GM18907 (cell line): ENCODE measurements around the gene TMEM135.

Source experiments
- ATAC-seq: cut with Tn5 transposase; IDR thresholded peaks from one replicate; pipeline ENCODE4 v1.9.1; 2021; ENCODE audit warnings: mild to moderate bottlenecking, moderate library complexity; ENCODE audit not compliant: unreplicated experiment

Gene TMEM135

DNA sequence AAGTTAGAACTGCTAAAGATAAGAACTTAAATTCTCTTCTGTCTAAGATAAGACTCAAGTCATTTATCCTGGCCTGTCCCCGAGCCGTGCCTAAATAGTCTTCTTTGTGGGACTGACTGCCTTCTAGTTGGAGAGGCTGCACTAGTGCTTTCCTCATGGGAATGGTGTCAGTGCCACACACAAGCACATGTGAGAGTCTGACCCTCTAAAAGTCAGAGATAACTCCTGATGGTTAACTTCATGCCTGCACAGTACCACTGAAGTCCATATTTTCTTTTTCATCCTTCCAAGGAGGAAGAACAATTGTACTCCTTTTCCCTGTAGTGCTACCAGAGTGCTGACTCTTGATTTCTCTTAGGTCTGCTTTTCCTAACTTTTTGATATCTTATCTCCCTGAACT is 309.7 kb downstream of the TMEM135 start:
- no peak for ATAC-seq

DNA sequence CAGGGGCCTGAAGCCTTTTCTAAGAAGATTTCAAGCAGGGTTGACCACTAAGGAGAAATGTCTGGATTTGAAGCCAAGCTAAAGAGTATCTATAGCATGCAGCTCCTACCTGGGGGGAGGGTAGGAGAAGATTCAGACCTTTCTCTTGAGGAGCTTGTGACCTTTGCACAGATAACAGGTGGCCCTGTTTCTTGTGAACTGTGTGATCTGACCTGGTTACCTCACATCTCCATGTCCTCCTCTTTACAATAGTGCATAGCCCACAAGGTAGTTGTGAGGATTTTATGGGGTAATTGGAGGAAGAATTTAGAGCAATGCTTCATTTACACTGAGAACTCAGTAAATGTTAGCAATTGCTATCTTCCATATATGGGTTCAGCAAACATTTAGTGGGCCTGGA is 310.1 kb downstream of the TMEM135 start:
- ATAC-seq, result no peak

DNA sequence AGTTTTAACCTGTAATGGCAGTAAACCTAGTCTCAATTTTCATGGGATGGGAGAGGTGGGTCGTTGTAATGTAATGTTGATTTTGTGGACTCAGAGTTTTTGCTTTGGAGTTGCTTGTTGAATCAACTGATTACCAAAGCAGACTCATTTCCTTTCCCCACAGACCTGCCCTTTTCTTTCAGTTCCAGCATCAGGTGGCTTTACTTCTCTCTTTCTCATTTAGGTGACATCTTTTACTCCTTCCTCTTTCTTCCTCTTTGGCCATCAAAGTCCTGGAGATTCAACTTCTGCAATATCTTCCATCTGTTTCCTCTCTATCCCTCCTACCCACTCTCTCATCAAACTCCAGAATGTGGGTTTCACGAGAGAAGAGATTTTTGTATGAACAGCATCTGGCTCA is 313.9 kb downstream of the TMEM135 start:
- no peak for ATAC-seq

DNA sequence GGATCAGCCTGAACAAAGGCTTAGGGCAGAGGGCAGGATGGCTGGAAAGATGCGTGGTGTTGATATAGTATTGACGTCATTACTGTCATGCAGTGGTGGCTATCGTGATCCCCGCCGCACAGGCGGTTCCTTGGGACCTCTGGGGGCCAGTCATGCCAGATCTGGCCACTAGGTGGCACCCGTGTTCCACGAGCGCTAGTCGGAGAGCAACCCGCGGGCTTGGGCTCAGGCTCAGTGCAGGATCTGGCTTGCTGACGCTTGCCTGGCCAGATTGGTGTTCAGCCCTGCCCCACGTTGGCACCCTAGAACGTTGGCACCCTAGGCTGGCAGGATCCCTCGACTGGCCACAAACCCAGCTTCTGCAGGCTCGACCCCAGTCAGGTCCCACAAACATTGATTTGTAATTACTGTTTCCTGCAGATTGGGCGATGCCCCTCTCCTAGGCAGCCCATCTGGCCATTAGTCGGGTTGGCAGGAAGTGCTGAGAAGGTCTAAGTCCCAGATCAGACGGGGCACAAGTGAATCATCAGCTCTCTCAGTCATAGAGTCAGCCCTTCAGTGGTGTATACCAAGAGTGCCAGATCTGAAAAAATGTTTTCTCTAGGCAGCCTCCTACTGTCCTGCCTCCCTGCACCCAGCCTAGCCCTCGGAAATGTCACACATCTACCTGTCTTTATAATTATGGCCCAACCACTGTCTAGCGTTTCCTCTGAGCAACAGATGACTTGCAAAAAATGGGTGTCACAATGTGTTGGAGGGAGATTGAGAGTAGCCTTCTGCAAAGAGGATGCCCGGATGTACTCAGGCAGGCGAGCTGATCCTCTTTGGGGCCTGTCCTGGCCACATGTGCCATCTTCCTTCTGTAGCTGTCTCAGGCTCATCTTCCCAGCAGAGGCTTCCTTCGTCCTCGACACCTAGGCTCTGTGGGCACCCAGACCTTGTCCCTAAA is 315.3 kb downstream of the TMEM135 start:
- peak; percentile 98 for ATAC-seq

DNA sequence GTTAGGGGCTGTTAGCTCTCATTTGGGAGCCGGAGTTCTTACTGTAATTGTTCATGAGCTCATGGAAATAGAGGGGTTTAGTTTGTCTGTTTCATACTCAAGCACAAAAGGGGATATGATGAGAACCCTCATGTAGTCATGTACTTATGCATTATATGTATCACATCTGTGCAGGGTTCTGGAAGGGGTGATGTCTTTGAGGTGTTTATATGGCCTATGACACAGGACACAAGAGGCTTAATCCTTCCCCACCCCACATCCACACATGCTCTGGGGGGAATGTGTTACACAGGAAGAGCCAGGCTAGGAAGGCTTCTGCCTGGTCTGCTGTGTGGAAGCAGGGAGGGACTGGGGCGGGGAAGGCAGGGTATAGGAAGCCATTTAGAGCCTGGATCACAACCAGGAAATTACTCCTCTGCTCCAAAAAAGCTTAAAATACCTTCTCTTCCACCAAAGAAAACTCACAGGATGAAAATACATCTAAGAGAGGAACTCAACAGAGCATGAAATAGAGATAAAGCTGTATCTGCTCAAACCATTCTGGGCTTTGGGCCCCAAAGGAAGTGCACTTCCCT is 316.1 kb downstream of the TMEM135 start:
- no peak for ATAC-seq

DNA sequence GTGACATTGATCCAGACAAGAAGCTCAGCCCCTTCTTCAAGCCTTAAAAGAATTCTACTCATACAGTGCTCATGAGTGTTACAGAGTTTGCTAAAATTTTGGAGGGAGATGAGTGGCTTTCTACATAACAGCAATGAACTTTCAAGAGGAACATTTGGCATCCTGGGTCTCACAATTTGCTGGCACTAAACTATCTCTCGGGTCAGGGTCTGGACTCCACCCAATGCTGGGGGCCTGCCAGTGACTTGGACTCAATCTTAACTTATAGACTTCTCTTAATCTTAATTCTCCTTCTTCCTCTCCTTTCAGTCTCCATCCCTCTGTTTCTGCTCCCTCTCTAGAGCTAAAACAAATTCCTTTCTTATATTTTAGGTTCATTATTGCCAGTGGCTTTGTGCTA is 317.9 kb downstream of the TMEM135 start:
- no peak for ATAC-seq

DNA sequence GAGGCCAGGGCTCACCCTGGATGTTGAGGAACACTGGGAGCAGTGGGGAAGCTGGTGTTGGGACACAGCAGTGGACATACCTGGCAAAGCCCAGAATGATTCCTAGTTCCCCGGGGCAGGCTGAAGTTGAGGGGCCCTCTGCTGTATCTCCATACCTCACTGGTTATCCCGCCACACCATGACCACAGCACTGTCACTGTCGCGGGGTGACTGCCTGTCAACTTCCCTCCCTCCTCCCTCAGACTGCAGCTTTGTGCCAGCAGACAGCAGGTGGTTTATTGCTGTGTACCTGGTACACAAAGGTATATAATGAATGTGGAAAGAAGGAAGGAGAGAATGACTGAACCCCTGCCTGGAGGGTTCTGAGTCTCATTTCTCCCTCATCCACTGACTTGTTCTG is 318.7 kb downstream of the TMEM135 start:
- ATAC-seq, result no peak

DNA sequence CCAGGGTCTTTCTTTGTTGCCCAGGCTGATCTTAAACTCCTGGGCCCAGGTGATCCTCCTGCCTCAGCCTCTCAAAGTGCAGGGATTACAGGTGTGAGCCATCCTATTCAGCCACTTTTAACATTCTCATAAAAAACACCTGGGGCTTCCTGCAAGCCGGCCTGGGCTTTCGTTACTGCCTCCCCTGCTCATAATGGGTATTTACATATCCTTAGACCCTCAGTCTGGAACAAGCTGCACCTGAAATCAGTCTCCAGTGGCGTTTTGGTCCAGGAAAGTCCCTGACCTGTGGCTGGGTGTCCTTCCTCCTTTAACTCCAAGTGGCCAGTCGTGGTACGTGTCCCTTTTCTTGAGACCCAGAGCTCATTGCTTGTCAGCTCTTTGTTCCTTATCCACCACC is 320.7 kb downstream of the TMEM135 start:
- ATAC-seq, result no peak

DNA sequence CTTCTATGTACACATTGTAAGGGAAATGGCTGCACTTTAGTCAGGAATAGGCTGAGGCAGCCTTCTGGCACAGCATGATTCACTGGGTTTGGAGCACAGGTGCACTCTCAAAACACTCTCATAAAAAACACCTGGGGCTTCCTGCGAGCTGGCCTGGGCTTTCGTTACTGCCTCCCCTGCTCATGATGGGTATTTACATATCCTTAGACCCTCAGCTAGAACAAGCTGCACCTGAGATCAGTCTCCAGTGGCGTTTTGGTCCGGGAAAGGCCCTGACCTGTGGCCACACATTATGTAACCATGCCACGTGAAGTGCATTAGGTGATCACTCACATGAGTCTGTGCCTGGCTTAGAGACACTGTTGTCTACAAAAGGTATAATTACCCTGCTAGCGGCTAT is 321.7 kb downstream of the TMEM135 start:
- peak; percentile 37 for ATAC-seq

DNA sequence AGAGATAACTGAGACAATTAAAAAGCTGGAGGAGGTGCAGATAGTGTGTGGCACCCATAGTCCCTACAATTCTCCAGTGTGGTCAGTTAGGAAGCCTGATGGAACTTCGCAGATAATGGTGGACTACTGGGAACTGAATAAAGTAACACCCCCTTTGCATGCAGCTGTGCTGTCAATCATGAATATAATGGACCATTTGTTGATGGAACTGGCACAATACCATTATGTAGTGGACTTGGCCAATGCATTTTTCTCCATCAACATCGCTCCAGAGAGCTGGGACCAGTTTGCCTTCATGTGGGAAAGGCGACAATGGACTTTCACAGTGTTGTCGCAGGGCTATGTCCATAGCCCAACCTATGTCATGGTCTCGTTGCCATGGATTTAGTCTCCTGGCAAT is 324.2 kb downstream of the TMEM135 start:
- no peak for ATAC-seq

DNA sequence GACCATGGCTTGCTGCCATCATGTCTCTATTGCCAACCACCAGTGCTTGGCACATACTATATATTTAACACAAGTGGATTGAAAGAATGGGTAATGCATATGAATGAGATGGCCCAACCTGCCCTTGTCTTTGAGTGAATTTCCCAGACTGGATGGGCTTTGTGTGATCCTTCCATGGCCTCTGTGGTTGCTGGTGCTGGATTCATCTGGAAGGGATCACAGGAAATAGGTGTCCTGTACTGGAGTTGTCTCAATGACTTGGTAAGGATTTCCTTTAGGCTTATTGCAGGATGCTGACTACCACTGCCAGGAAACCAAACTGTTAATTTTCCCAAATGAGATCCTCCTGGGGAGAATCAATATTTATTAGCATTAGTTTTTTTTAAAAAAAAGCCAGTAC is 328.6 kb downstream of the TMEM135 start:
- ATAC-seq, result no peak

DNA sequence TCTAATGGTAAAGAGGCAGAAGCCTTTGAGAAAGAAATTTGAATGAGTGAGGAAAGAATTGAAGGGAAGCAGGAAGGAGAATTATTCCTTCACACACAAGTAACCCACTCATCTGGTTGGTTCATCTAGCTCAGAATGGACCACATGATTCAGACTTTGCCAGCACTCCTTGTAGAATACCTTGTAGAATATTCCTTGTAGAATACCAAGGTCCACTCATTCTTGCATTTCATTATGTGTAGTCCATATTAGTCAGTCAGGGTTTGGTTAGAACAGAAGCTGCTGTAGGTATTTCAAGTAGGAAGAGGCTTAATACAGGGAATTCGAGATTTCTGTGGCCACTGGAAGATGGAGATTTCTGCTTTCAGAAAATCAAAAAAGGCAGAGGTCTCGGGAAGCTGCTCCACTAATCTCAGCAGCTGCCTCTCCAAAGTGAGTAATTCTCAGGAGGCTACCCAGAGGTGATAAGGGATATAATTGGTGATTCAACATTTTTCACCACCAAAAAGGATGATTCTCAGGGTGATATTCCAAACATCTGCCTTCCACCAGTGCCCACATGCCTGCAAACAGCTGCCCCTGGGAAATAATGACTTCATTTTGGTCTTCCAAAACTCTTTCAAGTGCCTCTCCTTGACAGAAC is 329.1 kb downstream of the TMEM135 start:
- ATAC-seq, result no peak

DNA sequence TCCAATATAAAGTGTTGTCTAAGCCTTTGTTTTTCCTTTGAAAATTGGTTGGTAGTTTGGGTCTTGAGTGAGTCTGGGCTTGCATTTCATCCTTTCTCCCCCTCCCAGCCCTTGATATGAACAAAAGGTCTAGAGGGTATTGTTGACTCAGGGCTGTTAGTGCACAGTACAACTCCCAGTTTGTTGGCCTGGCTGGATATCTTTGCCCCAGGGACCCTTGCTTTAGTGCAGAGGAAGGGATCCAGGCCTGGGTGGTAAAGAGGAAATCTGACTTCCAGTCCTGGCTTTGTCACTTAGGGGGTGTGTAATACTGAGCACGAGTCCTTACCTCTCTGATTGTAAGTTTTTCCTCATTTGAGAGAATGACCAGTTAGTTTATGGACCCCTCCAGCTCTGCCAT is 330.4 kb downstream of the TMEM135 start:
- ATAC-seq, result no peak

DNA sequence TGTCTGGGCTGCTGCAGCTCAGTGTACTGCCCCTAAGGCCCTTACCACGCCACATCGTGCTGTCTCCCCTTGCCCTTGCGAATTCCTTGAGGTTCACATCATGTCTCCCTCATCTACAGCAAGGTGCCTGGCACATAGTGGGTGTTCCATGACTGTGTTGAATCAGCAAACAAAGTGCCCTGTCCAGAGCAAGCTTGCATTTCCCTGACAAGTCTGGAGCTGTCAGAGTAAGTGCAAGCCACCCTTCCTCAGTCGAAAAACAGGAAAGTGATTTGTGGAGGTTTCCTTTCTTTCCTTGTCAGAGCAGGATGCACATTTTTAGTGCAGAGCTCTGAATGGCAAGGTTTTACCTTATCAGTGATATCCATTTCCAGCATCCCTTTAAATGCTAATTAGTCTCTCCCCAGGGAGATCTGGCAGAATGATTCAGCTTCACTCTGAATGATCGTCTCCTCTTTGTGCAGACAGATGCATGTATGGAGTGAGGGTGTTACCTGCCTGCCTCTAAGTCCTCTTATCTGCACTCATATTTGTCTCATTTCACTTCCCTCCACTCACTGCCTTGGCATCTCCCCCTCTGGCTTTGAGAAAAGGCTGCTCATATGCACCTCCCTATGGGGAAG is 331.2 kb downstream of the TMEM135 start:
- ATAC-seq, result no peak

DNA sequence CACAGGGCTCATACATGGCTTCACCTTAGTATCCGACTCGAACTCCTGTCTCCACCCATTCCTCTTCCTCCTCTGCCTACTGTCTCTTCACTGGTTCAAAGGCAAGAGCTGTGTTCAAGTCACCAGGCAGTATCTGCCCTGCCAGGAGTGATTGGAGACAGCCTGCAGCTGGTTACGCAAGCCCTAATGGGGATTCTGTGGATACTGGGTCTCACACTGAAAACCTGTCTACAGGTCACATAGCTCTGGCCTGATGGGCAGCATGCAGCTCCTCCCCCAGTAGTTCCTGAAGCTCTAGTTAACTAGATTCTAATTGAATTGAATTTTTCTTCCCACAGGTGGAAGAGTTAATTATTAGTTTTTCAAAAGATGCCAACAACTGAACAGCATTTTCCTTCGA is 332.2 kb downstream of the TMEM135 start:
- ATAC-seq, result no peak

DNA sequence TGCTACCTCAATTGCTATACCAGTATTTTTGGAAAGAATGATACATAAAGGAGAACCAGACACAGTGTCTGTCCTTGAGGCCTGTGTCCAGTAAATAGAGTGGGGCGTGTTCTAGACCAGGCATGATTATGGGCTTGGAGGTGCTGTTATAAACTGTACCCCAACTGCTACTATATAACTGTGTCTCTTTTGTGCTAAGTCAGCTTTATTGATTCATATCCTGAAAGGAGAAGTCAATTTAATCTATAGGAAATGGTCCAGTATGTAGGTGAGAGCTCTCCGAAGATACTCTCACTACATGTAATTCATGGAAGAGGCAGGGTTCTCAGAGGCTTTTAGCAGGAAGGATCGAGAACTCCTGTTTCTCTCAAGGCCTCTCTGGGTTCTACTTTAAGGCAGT is 334.3 kb downstream of the TMEM135 start:
- no peak for ATAC-seq
